Astrocyte of the cerebellum (primary cell): ENCODE data around the gene FAM222B.

Source experiments
- DNase-seq: peaks from one replicate; pipeline ENCODE4 v3.0.0-alpha.2; 2011; ENCODE audit warnings: low read depth
- H3K4me3 ChIP-seq: 2 replicates; pipeline ENCODE4 v1.5.1; 2011; ENCODE audit warnings: mild to moderate bottlenecking, low read depth, low read length, moderate library complexity
- in situ Hi-C: cut with HindIII; loops from 2 replicates; pipeline ENCODE4 v1.10.0; 2017; ENCODE audit warnings: low sequenced_read_pairs
- TF ChIP-seq, protein P1 (sequence below): IDR thresholded peaks from 2 replicates; pipeline ENCODE4 v1.5.1; 2012; ENCODE audit warnings: low read length, low read depth, moderate library complexity, mild to moderate bottlenecking; ENCODE audit errors: missing control alignments

Gene FAM222B

DNA sequence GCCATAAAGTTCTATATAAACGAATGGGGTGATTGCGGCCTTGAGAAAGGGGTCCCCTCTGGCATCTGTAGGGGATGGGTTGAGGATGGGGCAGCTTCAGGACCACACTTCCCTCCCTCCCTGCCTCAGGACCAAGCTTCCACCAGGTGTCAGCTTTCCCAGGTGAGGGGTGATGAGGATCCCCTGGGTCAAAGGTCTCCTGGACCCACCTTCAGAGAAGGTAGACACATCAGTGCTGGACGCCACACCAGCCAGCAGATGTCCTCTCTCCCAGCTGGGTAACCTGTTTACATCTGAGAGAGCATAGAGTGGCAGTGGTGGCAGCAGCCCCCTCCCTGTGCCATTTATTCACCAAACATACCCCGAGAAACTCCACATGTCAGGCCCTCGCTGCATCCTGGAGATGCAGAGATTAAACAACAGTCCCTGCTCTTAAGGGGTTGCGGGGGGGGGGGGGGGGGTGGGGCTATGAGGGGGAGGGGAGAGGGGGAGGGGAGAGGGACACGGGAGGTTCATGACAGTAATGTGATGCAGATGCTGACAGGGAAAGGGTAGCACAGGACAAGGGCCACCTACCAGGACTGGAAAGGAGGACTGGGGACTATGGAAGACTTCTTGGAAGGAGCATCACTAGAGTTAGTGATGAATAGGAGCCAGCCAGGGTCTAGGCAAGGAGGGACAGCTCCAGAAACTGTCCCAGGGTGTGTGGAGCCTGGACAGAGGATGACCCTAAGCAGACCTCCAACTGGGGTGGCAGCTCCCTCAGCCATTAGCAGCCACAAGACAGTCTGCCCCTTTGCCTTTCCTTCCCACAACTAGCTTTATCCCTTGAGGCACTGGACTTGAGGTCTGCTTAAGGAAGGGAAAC, 135.9 kb downstream of the FAM222B start:
- in situ Hi-C loops = no loop called here
- TF ChIP-seq, protein P1, sequence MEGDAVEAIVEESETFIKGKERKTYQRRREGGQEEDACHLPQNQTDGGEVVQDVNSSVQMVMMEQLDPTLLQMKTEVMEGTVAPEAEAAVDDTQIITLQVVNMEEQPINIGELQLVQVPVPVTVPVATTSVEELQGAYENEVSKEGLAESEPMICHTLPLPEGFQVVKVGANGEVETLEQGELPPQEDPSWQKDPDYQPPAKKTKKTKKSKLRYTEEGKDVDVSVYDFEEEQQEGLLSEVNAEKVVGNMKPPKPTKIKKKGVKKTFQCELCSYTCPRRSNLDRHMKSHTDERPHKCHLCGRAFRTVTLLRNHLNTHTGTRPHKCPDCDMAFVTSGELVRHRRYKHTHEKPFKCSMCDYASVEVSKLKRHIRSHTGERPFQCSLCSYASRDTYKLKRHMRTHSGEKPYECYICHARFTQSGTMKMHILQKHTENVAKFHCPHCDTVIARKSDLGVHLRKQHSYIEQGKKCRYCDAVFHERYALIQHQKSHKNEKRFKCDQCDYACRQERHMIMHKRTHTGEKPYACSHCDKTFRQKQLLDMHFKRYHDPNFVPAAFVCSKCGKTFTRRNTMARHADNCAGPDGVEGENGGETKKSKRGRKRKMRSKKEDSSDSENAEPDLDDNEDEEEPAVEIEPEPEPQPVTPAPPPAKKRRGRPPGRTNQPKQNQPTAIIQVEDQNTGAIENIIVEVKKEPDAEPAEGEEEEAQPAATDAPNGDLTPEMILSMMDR = no peak
- no peak for DNase-seq
- no peak overlapping the region for H3K4me3 ChIP-seq
